GM12865 (cell line): Measurements from ENCODE around the gene CLDN34.
A peak's percentile ranks its signal among the peaks of the same experiment; 100 is the strongest.

ENCODE experiments used
- DNase-seq: peaks from one replicate; pipeline ENCODE4 v3.0.0; 2010; ENCODE audit warnings: low read depth
- H3K4me3 ChIP-seq: 2 replicates; pipeline ENCODE4 v1.5.1; 2011; ENCODE audit warnings: mild to moderate bottlenecking, low read depth, low read length, control low read depth
- CTCF ChIP-seq: IDR thresholded peaks from 2 replicates; pipeline ENCODE4 v1.5.1; 2011; ENCODE audit warnings: low read length, control low read depth, low read depth, inconsistent platforms; ENCODE audit not compliant: insufficient read depth; ENCODE audit errors: missing control alignments

Gene CLDN34

GRCh38 chrX:9992061-9992460 is 24.9 kb downstream of the CLDN34 start:
- DNase-seq, result no peak
- H3K4me3 ChIP-seq, result no peak overlapping the region
- no peak for TF ChIP-seq CTCF

GRCh38 chrX:9992724-9993123 is 25.6 kb downstream of the CLDN34 start:
- no peak for DNase-seq
- no peak overlapping the region for H3K4me3 ChIP-seq
- TF ChIP-seq CTCF, result no peak

- DNase-seq, result peak; percentile 68
- peak; percentile 79 for TF ChIP-seq CTCF
- H3K4me3 ChIP-seq, result no peak overlapping the region
These were observed 28.7 kb downstream of the CLDN34 start for GRCh38 chrX:9995855-9996339.

- no peak for DNase-seq
- no peak for TF ChIP-seq CTCF
- no peak overlapping the region for H3K4me3 ChIP-seq
These were observed 29.9 kb downstream of the CLDN34 start for GRCh38 chrX:9997041-9997440.

- H3K4me3 ChIP-seq, result no peak overlapping the region
- TF ChIP-seq CTCF, result no peak
- DNase-seq, result peak; percentile 22
These were observed 30.4 kb downstream of the CLDN34 start for GRCh38 chrX:9997524-9997923.

GRCh38 chrX:10001496-10001895 is 34.3 kb downstream of the CLDN34 start:
- no peak for DNase-seq
- TF ChIP-seq CTCF, result no peak
- H3K4me3 ChIP-seq, result no peak overlapping the region

GRCh38 chrX:10004832-10005475 is 37.8 kb downstream of the CLDN34 start:
- no peak overlapping the region for H3K4me3 ChIP-seq
- no peak for TF ChIP-seq CTCF
- no peak for DNase-seq
